ENCODE results near the gene NACC2. TPM values are rescaled to one million over a fixed set of nuclear protein-coding genes. Genes with fewer than 3 reads are reported as not detected.

The NACC2 gene
- total and polyA plus RNA-seq, 9 of the 15 experiments (the other 6 are each of a cell fraction or from before 2014, with no cell fraction given), result 0.70 to 25.1 (median 5.6) TPM

- FAIRE-seq, result no peak
- Histone ChIP-seq H3K9me3 (replicated peaks; ENCODE audit: control insufficient read depth, insufficient read depth, low read depth, low read length) (no peaks in the 10 kb centered on the region), H3K36me3 (ENCODE audit: control insufficient read depth, insufficient read depth, low read length) (peaks cover 11% of the 10 kb centered on the region; the same call in 1 of the 3 replicates), H3K79me2 (ENCODE audit: control insufficient read depth, insufficient read depth, low read length) (peaks cover 67% of the 10 kb centered on the region), H3K9me1 (ENCODE audit: control insufficient read depth, insufficient read depth, low read length) (no peaks in the 10 kb centered on the region), H3K27me3 (ENCODE audit: control insufficient read depth in 2 of 2, insufficient read depth in 2 of 2, low read length in 2 of 2) (no peaks in the 10 kb centered on the region), H4K20me1 (replicated peaks; ENCODE audit: control insufficient read depth, insufficient read depth, low read length) (peaks cover 29% of the 10 kb centered on the region), H3K4me2 (ENCODE audit: insufficient read depth, low read length) (no peak overlapping the region), H3K4me3 (no peak overlapping the region), H3K4me1 (replicated peaks in 1 of 2; ENCODE audit: control insufficient read depth in 2 of 2, insufficient read depth in 2 of 2, low read length in 2 of 2) (peaks cover 0 to 75% of the 10 kb centered on the region in 2 experiments; a peak in 2 of 5 replicates), H2AFZ (ENCODE audit: low read depth, low read length) (no peak overlapping the region), H3K27ac (ENCODE audit: extremely low read depth, low read depth, low read length) (no peak overlapping the region), H3K9ac (ENCODE audit: insufficient read depth in 1 of 2, low read depth in 2 of 2, low read length in 2 of 2) (peak overlapping the region in 1 of 2 experiments; percentile 45; a peak in 1 of 4 replicates)
- no peak for DNase-seq (ENCODE audit: extremely low read depth in 1 of 4, low spot score in 3 of 4)
- no peak for ATAC-seq
- ChIA-PET CTCF (ENCODE audit: low intra/inter-chr PET ratio) (no interaction called here), POLR2A (interaction anchor here (0.6 to 0.8 kb wide), 2 partner anchors 32 to 56 kb away, joined by 3 read pairs; no protein-coding TSS in a partner anchor)
- intact Hi-C loops (cut with micrococcal nuclease), result no loop called here
- whole genome bisulfite sequencing (ENCODE audit: insufficient coverage, low coverage, missing lambda C conversion rate), result 82% methylated on average over 22 of the region's 30 CpGs
- BruUV-seq (replicated peaks), result no TSS peak
- no peak for TF ChIP-seq ARNT (IDR thresholded peaks at IDR 0.05)
- no peak for TF ChIP-seq HNRNPH1 (optimal IDR thresholded peaks at IDR 0.05; ENCODE audit: low read depth, low read length)
- in situ Hi-C loops (cut with MboI), result no loop called here
Measured at GRCh38 chr9:136055715-136056545, 39.2 kb downstream of the NACC2 start.

Measured in K562 (cell line).